ENCODE measurements around the gene FRMPD3.

Gene FRMPD3

DNA sequence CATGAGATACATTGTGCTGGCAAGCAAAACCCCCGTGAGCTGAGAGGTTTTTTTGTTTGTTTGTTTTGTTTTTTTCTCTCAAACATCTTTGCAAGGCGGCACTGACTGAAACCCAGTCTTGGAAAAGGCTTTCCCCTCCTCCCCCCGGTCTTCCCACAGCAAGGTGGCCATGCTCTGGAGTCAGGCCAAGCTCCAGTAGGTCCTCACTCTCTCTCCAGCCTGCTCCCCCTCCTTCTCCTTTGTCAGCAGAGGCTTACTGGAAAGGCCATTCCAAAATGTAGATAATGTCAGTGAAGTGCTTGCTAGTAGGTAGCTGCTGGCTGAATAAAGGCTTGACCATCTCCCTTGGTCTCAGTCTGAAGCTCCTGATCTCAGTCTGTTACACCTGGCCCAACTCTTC is 32.6 kb downstream of the FRMPD3 start:
- DNase-seq, result no peak

- peak; percentile 36 for DNase-seq
Measured at GRCh38 chrX:107484002-107484726, 34.7 kb downstream of the FRMPD3 start.

GRCh38 chrX:107485013-107485412 is 35.6 kb downstream of the FRMPD3 start:
- peak; percentile 6 for DNase-seq

DNA sequence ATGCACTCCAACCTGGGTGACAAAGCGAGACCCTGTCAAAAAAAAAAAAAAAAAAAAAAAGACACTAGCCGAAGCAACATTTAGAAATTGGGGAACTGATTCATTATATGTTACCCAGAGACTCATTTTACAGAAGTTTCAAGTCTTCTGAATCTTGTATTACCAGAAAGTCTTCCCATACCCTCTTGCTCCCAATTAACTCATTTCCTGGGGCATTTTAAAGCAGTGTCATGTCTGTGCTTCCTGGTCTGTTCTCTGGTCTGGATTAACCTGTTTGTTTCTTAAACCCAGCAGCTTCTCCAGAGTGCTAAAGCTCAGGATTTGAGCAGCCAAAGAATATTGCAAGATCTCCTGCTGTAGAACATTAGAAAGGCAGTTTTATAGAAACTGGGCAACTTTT is 43.7 kb downstream of the FRMPD3 start:
- DNase-seq, result no peak

DNA sequence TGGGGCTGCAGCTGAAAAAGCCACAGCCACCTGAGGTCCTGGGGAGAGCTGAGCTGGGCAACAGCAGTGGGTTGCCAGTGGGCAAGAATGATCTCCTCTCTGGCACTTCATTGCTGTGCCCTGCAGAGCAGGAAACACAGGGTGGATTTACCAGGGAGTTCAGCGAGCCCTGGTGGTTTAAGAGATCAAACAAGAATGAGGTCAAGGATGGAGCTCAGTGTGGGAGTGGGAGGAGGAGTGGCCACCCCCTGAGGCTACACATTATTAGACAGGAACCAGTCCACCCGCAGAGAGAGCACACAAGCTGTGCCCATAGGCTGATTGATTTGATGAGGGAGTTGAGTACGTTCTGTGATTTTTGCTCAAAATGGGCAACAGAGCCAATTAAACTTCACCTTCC is 47.3 kb downstream of the FRMPD3 start:
- no peak for DNase-seq

Data from OCI-M1 (cell line).